Left cardiac atrium (tissue), 4 donors: ENCODE results near the gene LPAR2. TPM values are rescaled to one million over a fixed set of nuclear protein-coding genes. Genes with fewer than 3 reads are reported as not detected.

Experiments
- ATAC-seq, 2 donors: fragments of 200-7000 bp; cut with Tn5 transposase; one replicate each; pipeline ENCODE4 v1.9.1; 2020; ENCODE audit warnings: mild to moderate bottlenecking in 2 of 2, moderate library complexity in 2 of 2
- DNase-seq: peaks from one replicate; pipeline ENCODE4 v3.0.0-alpha.2; 2020
- intact Hi-C, 2 donors: fragments of 100-400 bp; cut with DNase I; formaldehyde crosslinking; loops; one replicate each; pipeline versions ENCODE4 v1.14.1 to v1.15.1; 2022 to 2023
- total RNA-seq, 2 donors: library from RNA; stranded (reverse); fragmentation: NEBNext Ultra II Directional; extraction: Animal tissue kit (Norgen Biotek cat#: 25700); gene quantifications; one replicate each; pipeline ENCODE4 v1.2.1, GENCODE V29; 2021
- donor health status: DM: no; HTN: yes; CAD: no.
- donor health status: DM: no; HTN: yes; CAD: no; lungs with severe emphysema.
- donor health status: DM: yes; HTN: yes; CAD: no.
- donor health status: Dilated cardiomyopathy.

LPAR2 gene
- total RNA-seq, 2 donors from 2014 or later: 0.47 to 2.6 TPM

DNA sequence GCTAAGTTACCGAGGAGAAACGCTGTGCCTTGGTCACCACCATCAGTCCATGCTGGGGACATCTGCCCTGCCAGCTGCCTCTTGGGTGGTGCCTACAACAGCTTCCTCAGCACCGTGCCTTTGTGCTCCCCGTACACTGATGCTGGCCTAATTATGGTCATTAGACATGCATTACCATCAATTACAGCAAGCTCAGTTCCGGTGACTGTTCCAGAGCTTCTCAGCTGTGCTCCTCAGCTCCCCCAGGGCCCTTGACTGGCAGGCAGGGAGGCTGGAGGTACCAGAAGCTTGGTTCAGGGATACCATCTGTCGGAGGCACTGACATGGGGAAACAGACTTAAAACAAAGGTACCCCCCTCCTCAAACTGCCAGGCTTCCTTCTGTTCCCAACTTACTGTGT is 49.8 kb downstream of the LPAR2 start:
- intact Hi-C loops: no loop called here

DNA sequence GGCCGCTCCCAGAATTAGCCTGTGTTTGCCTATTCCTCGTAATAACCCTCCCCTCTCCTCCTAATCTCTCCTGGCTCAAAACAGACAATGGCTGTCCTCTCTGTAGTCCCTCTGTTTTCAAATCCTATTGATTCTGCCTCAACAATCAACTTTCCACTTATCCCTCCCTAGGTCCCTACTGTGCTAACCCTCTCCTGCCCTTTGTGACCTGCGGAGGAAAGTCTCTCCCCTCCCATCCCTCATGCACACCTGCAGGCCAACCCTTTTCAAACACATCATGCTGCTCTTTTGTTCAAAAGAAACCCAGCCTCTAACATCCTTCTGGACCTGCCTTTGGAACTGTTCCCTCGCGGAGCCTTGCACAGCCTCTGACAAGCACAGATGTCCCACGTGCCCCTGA is 52.6 kb downstream of the LPAR2 start:
- intact Hi-C loops: no loop called here
- no peak for DNase-seq
- no peak for ATAC-seq

More for the DNA sequence above, 49.8 kb downstream of the LPAR2 start:
- ATAC-seq: no peak
- DNase-seq: no peak

Other genes starting within 250 kb of the LPAR2 start
- gene GATAD2A, start 222.5 kb downstream of the LPAR2 start, total RNA-seq: 10 to 100 TPM; 34.2 to 62.3 TPM
- gene TSSK6, start 112.7 kb downstream of the LPAR2 start, total RNA-seq: under 1 TPM; 0.50 to 0.88 TPM
- 100 to 1,000 TPM; 850 to 852 TPM for gene NDUFA13, start 112.0 kb downstream of the LPAR2 start, total RNA-seq
- 1 to 10 TPM; 2.7 to 2.9 TPM for gene YJEFN3, start 99.3 kb downstream of the LPAR2 start, total RNA-seq
- gene CILP2, start 90.0 kb downstream of the LPAR2 start, total RNA-seq: under 1 TPM; 0.32 to 0.71 TPM
- gene PBX4, start 9.5 kb downstream of the LPAR2 start, total RNA-seq: under 1 TPM; 0.35 to 0.37 TPM
- gene GMIP, start 15.4 kb upstream of the LPAR2 start, total RNA-seq: 1 to 10 TPM; 5.8 to 7.5 TPM
- 10 to 100 TPM; 24.1 to 29.6 TPM for gene ATP13A1, start 35.5 kb upstream of the LPAR2 start, total RNA-seq
- 1 to 10 TPM; 4.9 to 6.4 TPM for gene ZNF101, start 40.6 kb upstream of the LPAR2 start, total RNA-seq
- gene ZNF14, start 104.9 kb upstream of the LPAR2 start, total RNA-seq: 1 to 10 TPM; 4.6 to 4.7 TPM
- 10 to 100 TPM; 12.5 to 12.8 TPM for gene ZNF506, start 193.5 kb upstream of the LPAR2 start, total RNA-seq
- 1 to 10 TPM; 6.3 to 8.2 TPM for gene ZNF253, start 237.7 kb upstream of the LPAR2 start, total RNA-seq